Kidney (tissue), 22 donors: ENCODE data around the gene POLE2. TPM values are rescaled to one million over a fixed set of nuclear protein-coding genes. Genes with fewer than 3 reads are reported as not detected.
A peak's percentile ranks its signal among the peaks of the same experiment; 100 is the strongest.
"Not testable (repeated sequence)": the region's sequence is repeated elsewhere in the genome, so short reads cannot be mapped to it uniquely, and the experiment has no call there.

Source experiments
- DNase-seq, 5 donors: peaks; one replicate each; pipeline ENCODE4 v3.0.0-alpha.2; 2013 to 2020
- FAIRE-seq: peaks from 2 replicates; lab custom pipeline; 2012; peaks lifted over from hg19 to GRCh38; lab: Jason Lieb, UNC
- H3K27ac ChIP-seq, 2 donors: one replicate each; pipeline ENCODE4 v1.7.0; 2013; ENCODE audit warnings: low read depth in 2 of 2, low read length in 2 of 2, inconsistent platforms in 1 of 2
- H3K27me3 ChIP-seq: one replicate; pipeline ENCODE4 v1.7.1; 2013; ENCODE audit warnings: low read length, inconsistent platforms; ENCODE audit not compliant: control insufficient read depth, insufficient read depth
- H3K36me3 ChIP-seq, 3 donors: one replicate each; pipeline versions ENCODE4 v1.7.0 to v1.7.1; 2013; ENCODE audit warnings: low read length in 3 of 3, control low read depth in 1 of 3, inconsistent platforms in 1 of 3; ENCODE audit not compliant: insufficient read depth in 3 of 3, control insufficient read depth in 2 of 3
- H3K4me1 ChIP-seq, 3 donors: one replicate each; pipeline versions ENCODE4 v1.7.0 to v1.7.1; 2013; ENCODE audit warnings: low read length in 3 of 3, inconsistent platforms in 1 of 3, low read depth in 1 of 3; ENCODE audit not compliant: control insufficient read depth in 2 of 3, insufficient read depth in 2 of 3
- H3K4me3 ChIP-seq, 3 donors: one replicate each; pipeline versions ENCODE4 v1.7.0 to v1.8.1; 2013; ENCODE audit warnings: low read length in 3 of 3, control low read depth in 1 of 3, inconsistent platforms in 1 of 3
- H3K9ac ChIP-seq, 3 donors: one replicate each; pipeline versions ENCODE4 v1.7.0 to v1.7.1; 2013; ENCODE audit warnings: low read length in 3 of 3, control low read depth in 1 of 3, inconsistent platforms in 1 of 3
- H3K9me3 ChIP-seq, 3 donors: one replicate each; pipeline versions ENCODE4 v1.7.0 to v1.7.1; 2013; ENCODE audit warnings: low read length in 3 of 3, control low read depth in 1 of 3, inconsistent platforms in 1 of 3; ENCODE audit not compliant: control insufficient read depth in 2 of 3, insufficient read depth in 1 of 3
- intact Hi-C: fragments of 100-400 bp; cut with DNase I; formaldehyde crosslinking; loops from one replicate; pipeline ENCODE4 v1.11.1; 2022
- long read RNA-seq, 10 donors: library from polyadenylated mRNA in 1 of 10; unstranded in 1 of 10; transcript quantifications; one replicate each; pipeline ENCODE4 v2.0.0 and lab custom pipeline, GENCODE V29; 2021 to 2026
- polyA plus RNA-seq: library from polyadenylated mRNA; stranded (reverse); fragments of 350-450 nt; fragmentation: Illumina TruSeq; extraction: RNeasy Lipid Tissue Mini Kit (QIAGEN cat#74804); gene quantifications from one replicate; pipeline ENCODE4 v1.2.3, GENCODE V29; 2014; ENCODE audit warnings: low read depth, low replicate concordance; ENCODE audit not compliant: insufficient read depth
- total RNA-seq: library from RNA; stranded (reverse); fragmentation: NEBNext Ultra II Directional; extraction: Animal tissue kit (Norgen Biotek cat#: 25700); gene quantifications from one replicate; pipeline ENCODE4 v1.2.1, GENCODE V29; 2021
- TF ChIP-seq, protein P1 (sequence below): IDR thresholded peaks from 3 replicates; pipeline ENCODE4 v1.5.1; 2012; ENCODE audit warnings: mild to moderate bottlenecking, moderate library complexity, borderline replicate concordance; ENCODE audit not compliant: insufficient read depth; ENCODE audit errors: extremely low read depth
- donor health status: control.
- donor health status: control.
- donor health status: control.
- donor health status: control.
- donor health status: control.
- donor health status: DM: yes; HTN: yes; CAD: no.
- donor health status: Normal renal cell carcinoma (clear cell type).

The POLE2 gene, protein sequence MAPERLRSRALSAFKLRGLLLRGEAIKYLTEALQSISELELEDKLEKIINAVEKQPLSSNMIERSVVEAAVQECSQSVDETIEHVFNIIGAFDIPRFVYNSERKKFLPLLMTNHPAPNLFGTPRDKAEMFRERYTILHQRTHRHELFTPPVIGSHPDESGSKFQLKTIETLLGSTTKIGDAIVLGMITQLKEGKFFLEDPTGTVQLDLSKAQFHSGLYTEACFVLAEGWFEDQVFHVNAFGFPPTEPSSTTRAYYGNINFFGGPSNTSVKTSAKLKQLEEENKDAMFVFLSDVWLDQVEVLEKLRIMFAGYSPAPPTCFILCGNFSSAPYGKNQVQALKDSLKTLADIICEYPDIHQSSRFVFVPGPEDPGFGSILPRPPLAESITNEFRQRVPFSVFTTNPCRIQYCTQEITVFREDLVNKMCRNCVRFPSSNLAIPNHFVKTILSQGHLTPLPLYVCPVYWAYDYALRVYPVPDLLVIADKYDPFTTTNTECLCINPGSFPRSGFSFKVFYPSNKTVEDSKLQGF
- total RNA-seq: 2.6 TPM
- polyA plus RNA-seq: 0.58 TPM
- long read RNA-seq, donor 1: 0 reads
- long read RNA-seq, donor 2, partial matches to known transcripts: 0 of 2 reads
- long read RNA-seq, donor 2, other reads (novel, unspliced or antisense): 0 of 2 reads
- long read RNA-seq, donor 3, partial matches to known transcripts: 0 of 2 reads
- long read RNA-seq, donor 3, other reads (novel, unspliced or antisense): 0 of 2 reads
- long read RNA-seq, donor 4: 0 reads
- long read RNA-seq, donor 5: 0 reads
- long read RNA-seq, donor 6, partial matches to known transcripts: 0 of 4 reads
- long read RNA-seq, donor 6, other reads (novel, unspliced or antisense): 0 of 4 reads
- long read RNA-seq, donor 7, partial matches to known transcripts: 0 of 1 reads
- long read RNA-seq, donor 7, other reads (novel, unspliced or antisense): 1 of 1 reads
- long read RNA-seq, donor 8: 0 reads
- long read RNA-seq, donor 9: 0 reads
- long read RNA-seq, donor 10: 0 reads

DNA sequence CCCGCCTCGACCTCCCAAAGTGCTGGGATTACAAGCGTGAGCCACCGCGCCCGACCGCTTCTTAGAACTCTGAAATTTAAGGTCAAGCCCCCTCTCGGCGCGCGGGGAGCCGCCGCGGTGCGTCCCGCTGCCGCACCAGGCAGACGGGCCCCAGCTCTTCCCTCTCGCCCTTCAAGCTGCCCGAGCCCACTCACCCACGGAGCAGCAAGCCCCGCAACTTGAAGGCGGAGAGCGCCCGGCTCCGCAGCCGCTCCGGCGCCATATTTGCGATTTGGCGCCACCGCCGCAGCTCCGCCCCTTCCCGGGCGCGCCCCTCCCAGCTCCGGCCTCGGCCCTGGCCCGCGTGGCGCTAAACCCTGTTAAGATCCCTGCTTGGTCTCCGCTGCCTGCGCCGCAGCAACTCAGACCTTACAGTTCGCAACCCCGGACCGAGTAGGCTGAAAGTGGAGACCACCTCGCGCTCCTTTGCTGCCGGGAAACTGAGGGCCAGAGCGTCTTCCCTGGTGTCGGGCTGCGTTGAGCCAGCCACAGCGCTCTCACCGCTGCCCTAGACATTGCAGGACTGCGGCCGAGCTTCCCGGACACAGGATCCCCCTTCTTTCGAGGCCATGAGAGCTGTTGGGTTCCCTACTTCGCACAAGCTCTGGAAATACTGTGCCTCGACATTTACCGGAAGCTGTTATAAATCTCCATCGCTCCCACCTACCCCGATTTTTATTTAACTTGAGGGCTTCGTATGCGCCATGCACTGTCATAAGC, at the start of gene POLE2:
TSS of gene POLE2 (minus strand) at position 273 of the 759 bp plus-strand sequence. CDS start at position 262, 11 bp downstream.
- no peaks in the 10 kb centered on the region for H3K36me3 ChIP-seq
- H3K4me3 ChIP-seq: peak within 1 kb of the TSS; percentile 52 to 82 (median 82)
- intact Hi-C loops: no loop called here
- peaks cover 2 to 8% (median 5%) of the 10 kb centered on the region in 3 donors for H3K4me1 ChIP-seq
- peak within 1 kb of the TSS; percentile 81 to 85 for H3K27ac ChIP-seq
- no peak for FAIRE-seq
- no peaks in the 10 kb centered on the region for H3K27me3 ChIP-seq
- H3K9ac ChIP-seq: peak within 1 kb of the TSS; percentile 26 to 90 (median 87)
- TF ChIP-seq, protein P1, sequence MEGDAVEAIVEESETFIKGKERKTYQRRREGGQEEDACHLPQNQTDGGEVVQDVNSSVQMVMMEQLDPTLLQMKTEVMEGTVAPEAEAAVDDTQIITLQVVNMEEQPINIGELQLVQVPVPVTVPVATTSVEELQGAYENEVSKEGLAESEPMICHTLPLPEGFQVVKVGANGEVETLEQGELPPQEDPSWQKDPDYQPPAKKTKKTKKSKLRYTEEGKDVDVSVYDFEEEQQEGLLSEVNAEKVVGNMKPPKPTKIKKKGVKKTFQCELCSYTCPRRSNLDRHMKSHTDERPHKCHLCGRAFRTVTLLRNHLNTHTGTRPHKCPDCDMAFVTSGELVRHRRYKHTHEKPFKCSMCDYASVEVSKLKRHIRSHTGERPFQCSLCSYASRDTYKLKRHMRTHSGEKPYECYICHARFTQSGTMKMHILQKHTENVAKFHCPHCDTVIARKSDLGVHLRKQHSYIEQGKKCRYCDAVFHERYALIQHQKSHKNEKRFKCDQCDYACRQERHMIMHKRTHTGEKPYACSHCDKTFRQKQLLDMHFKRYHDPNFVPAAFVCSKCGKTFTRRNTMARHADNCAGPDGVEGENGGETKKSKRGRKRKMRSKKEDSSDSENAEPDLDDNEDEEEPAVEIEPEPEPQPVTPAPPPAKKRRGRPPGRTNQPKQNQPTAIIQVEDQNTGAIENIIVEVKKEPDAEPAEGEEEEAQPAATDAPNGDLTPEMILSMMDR: no peak
- DNase-seq: peak; percentile 84 to 91 (median 90)
- no peaks in the 10 kb centered on the region for H3K9me3 ChIP-seq

DNA sequence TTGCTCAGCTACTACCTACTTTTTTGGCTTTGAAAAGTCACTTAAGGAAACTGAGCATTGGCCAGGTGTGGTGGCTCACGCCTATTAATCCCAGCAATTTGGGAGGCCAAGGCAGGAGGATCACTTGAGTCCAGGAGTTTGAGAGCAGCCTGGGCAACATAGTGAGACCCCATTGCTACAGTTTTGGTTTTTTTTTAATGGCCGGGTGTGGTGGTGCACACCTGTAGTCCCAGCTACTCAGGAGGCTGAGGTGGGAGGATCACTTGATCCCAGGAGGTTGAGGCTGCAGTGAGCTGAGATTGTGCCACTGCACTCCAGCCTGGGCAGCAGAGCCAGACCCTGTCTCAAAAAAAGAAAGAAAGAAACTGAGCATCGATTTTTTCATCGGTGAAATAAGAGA, 47.7 kb upstream of the POLE2 start:
- H3K36me3 ChIP-seq, DNase-seq, H3K4me3 ChIP-seq, H3K4me1 ChIP-seq, H3K27me3 ChIP-seq, intact Hi-C loops, FAIRE-seq, H3K27ac ChIP-seq, H3K9me3 ChIP-seq, H3K9ac ChIP-seq: not testable (repeated sequence)

GRCh38 chr14:49733836-49734235, 45.8 kb upstream of the POLE2 start:
- TF ChIP-seq, protein P1: no peak
- H3K27ac ChIP-seq: no peak overlapping the region
- peaks cover 0 to 10% (median 4%) of the 10 kb centered on the region in 3 donors for H3K36me3 ChIP-seq
- H3K27me3 ChIP-seq: no peaks in the 10 kb centered on the region
- DNase-seq: no peak
- no peak for FAIRE-seq
- no peaks in the 10 kb centered on the region for H3K4me1 ChIP-seq
- H3K9me3 ChIP-seq: no peaks in the 10 kb centered on the region
- H3K4me3 ChIP-seq: no peak overlapping the region
- no peak overlapping the region for H3K9ac ChIP-seq
- intact Hi-C loops: no loop called here
